Measurements from ENCODE around the gene ZSCAN10. TPM values are rescaled to one million over a fixed set of nuclear protein-coding genes. Genes with fewer than 3 reads are reported as not detected.

Gene ZSCAN10
- total and polyA plus RNA-seq, 2 donors (not counting 1 experiment from before 2014, with no cell fraction given), result 0.02 TPM; not detected in 1

DNA sequence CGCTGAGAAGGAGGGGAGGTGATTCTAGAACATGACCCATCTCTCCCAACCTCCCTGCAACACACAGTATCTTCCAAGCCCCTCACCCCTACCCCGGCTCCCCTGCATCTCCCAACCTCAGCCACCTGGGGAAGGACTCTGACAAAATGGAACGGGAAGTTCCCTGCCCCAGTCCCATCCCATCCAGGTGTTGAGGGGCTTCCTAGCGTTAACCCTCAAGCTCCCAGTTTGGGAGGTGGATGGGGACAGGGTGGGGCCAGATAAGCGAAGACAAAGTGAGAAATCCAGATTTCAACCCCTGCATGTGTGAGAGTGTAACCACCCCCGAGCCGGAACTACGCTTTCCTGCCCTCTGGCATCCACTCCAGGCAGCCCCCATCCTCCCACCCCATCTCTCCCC lies 1.8 kb downstream of the ZSCAN10 start:
- Histone ChIP-seq H3K4me2 (ENCODE audit: extremely low read depth, insufficient read depth, low read length) (no peak overlapping the region), H3K9me3 (ENCODE audit: control insufficient read depth, insufficient read depth, low read depth, low read length) (no peaks in the 10 kb centered on the region), H3K79me2 (ENCODE audit: control insufficient read depth, insufficient read depth, low read length) (no peaks in the 10 kb centered on the region), H3K9ac (ENCODE audit: insufficient read depth, low read length) (no peak overlapping the region), H3K27ac (ENCODE audit: insufficient read depth, low read length) (no peak overlapping the region), H3K4me1 (ENCODE audit: control insufficient read depth, extremely low read depth, insufficient read depth, low read length) (peaks cover 3% of the 10 kb centered on the region), H3K4me3 (replicated peaks in 1 of 4; ENCODE audit: control extremely low read depth in 1 of 4, insufficient read depth in 1 of 4, low read depth in 3 of 4, low read length in 4 of 4) (no peak overlapping the region), H4K20me1 (ENCODE audit: control insufficient read depth, extremely low read depth, insufficient read depth, low read length) (no peaks in the 10 kb centered on the region), H3K27me3 (ENCODE audit: control insufficient read depth, insufficient read depth, low read length) (peaks cover 18% of the 10 kb centered on the region), H2AFZ (ENCODE audit: low read length) (no peak overlapping the region), H3K36me3 (ENCODE audit: control insufficient read depth, insufficient read depth, low read length) (no peaks in the 10 kb centered on the region)
- no peak for DNase-seq (ENCODE audit: low read depth in 2 of 2)
- TF ChIP-seq, protein P1, sequence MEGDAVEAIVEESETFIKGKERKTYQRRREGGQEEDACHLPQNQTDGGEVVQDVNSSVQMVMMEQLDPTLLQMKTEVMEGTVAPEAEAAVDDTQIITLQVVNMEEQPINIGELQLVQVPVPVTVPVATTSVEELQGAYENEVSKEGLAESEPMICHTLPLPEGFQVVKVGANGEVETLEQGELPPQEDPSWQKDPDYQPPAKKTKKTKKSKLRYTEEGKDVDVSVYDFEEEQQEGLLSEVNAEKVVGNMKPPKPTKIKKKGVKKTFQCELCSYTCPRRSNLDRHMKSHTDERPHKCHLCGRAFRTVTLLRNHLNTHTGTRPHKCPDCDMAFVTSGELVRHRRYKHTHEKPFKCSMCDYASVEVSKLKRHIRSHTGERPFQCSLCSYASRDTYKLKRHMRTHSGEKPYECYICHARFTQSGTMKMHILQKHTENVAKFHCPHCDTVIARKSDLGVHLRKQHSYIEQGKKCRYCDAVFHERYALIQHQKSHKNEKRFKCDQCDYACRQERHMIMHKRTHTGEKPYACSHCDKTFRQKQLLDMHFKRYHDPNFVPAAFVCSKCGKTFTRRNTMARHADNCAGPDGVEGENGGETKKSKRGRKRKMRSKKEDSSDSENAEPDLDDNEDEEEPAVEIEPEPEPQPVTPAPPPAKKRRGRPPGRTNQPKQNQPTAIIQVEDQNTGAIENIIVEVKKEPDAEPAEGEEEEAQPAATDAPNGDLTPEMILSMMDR (conservative IDR thresholded peaks at IDR 0.05 in 1 of 2, IDR thresholded peaks at IDR 0.05 in 1 of 2; ENCODE audit: low read depth in 1 of 2, low read length in 2 of 2), result no peak
- TF ChIP-seq EZH2 (IDR thresholded peaks at IDR 0.05; ENCODE audit: low read length, missing control alignments), result no peak

DNA sequence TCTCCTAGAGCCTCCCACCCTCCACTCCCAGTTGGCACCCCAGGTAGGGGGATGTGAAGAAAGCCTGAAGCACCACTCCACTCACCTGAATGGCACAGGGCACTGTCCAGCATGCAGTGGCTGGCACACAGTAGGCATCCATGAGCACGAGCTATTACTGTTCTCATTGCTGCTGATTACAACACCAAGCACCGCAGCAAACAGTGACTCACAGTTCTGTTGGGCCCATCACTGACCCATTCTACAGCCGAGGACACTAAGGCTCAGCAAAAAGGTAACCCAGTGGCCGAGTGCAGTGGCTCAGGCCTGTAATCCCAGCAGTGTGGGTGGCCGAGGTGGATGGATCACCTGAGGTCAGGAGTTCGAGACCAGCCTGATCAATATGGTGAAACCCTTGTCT lies 2.7 kb downstream of the ZSCAN10 start:
- Histone ChIP-seq H2AFZ (ENCODE audit: low read length) (no peak overlapping the region), H3K4me2 (ENCODE audit: extremely low read depth, insufficient read depth, low read length) (no peak overlapping the region)
- DNase-seq (ENCODE audit: low read depth in 2 of 2), result no peak

DNA sequence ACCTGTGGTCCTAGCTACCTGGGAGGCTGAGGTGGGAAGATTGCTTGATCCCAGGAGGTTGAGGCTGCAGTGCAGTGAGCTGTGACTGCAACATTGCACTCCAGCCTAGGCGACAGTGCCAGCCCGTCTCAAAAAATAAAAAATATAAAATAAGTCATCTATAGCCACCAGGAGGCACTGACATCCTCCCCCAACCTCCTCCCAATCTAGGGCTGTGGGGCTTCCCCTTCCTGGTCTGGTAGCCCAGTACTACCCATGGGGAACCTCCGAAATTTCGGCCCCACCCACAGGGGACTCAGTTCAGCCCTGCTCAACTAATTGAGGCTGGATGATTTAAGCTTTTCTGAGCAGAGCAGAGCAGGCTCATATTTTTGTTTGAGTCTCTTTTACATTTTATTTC lies 3.2 kb downstream of the ZSCAN10 start:
- Histone ChIP-seq H3K9me3 (ENCODE audit: control insufficient read depth, insufficient read depth, low read depth, low read length) (no peaks in the 10 kb centered on the region), H4K20me1 (ENCODE audit: control insufficient read depth, extremely low read depth, insufficient read depth, low read length) (no peaks in the 10 kb centered on the region), H3K4me1 (ENCODE audit: control insufficient read depth, extremely low read depth, insufficient read depth, low read length) (peaks cover 3% of the 10 kb centered on the region), H2AFZ (ENCODE audit: low read length) (no peak overlapping the region), H3K4me3 (replicated peaks in 1 of 4; ENCODE audit: control extremely low read depth in 1 of 4, insufficient read depth in 1 of 4, low read depth in 3 of 4, low read length in 4 of 4) (no peak overlapping the region), H3K36me3 (ENCODE audit: control insufficient read depth, insufficient read depth, low read length) (no peaks in the 10 kb centered on the region), H3K79me2 (ENCODE audit: control insufficient read depth, insufficient read depth, low read length) (no peaks in the 10 kb centered on the region), H3K9ac (ENCODE audit: insufficient read depth, low read length) (no peak overlapping the region), H3K27ac (ENCODE audit: insufficient read depth, low read length) (no peak overlapping the region), H3K27me3 (ENCODE audit: control insufficient read depth, insufficient read depth, low read length) (peaks cover 20% of the 10 kb centered on the region), H3K4me2 (ENCODE audit: extremely low read depth, insufficient read depth, low read length) (no peak overlapping the region)
- no peak for TF ChIP-seq EZH2 (IDR thresholded peaks at IDR 0.05; ENCODE audit: low read length, missing control alignments)
- TF ChIP-seq, protein P1 (conservative IDR thresholded peaks at IDR 0.05 in 1 of 2, IDR thresholded peaks at IDR 0.05 in 1 of 2; ENCODE audit: low read depth in 1 of 2, low read length in 2 of 2), result peak; percentile 11 to 24
- DNase-seq (ENCODE audit: low read depth in 2 of 2), result no peak

More for the DNA sequence above, 2.7 kb downstream of the ZSCAN10 start:
- TF ChIP-seq, protein P1 (conservative IDR thresholded peaks at IDR 0.05 in 1 of 2, IDR thresholded peaks at IDR 0.05 in 1 of 2; ENCODE audit: low read depth in 1 of 2, low read length in 2 of 2), result no peak
- no peak for TF ChIP-seq EZH2 (IDR thresholded peaks at IDR 0.05; ENCODE audit: low read length, missing control alignments)
- H3K4me3 ChIP-seq (replicated peaks in 1 of 4; ENCODE audit: control extremely low read depth in 1 of 4, insufficient read depth in 1 of 4, low read depth in 3 of 4, low read length in 4 of 4), result no peak overlapping the region
- H3K4me1 ChIP-seq (ENCODE audit: control insufficient read depth, extremely low read depth, insufficient read depth, low read length), result peaks cover 3% of the 10 kb centered on the region
- no peak overlapping the region for H3K9ac ChIP-seq (ENCODE audit: insufficient read depth, low read length)
- no peaks in the 10 kb centered on the region for H4K20me1 ChIP-seq (ENCODE audit: control insufficient read depth, extremely low read depth, insufficient read depth, low read length)
- no peak overlapping the region for H3K27ac ChIP-seq (ENCODE audit: insufficient read depth, low read length)
- peaks cover 20% of the 10 kb centered on the region for H3K27me3 ChIP-seq (ENCODE audit: control insufficient read depth, insufficient read depth, low read length)
- no peaks in the 10 kb centered on the region for H3K36me3 ChIP-seq (ENCODE audit: control insufficient read depth, insufficient read depth, low read length)
- no peaks in the 10 kb centered on the region for H3K9me3 ChIP-seq (ENCODE audit: control insufficient read depth, insufficient read depth, low read depth, low read length)
- H3K79me2 ChIP-seq (ENCODE audit: control insufficient read depth, insufficient read depth, low read length), result no peaks in the 10 kb centered on the region
